ENCODE data around the gene SLC6A15. TPM values are rescaled to one million over a fixed set of nuclear protein-coding genes. Genes with fewer than 3 reads are reported as not detected.

Gene SLC6A15
- total RNA-seq, result 1 to 10 TPM in 3 of 4 donors, under 1 TPM in 1; 0.89 to 4.0 (median 1.6) TPM

- no peaks in the 10 kb centered on the region for H3K27me3 ChIP-seq
- peak; percentile 59 to 64 for DNase-seq
- WGBS, 2 donors, result 2 to 5% methylated on average over 25 to 47 of the region's 67 CpGs
- H3K27ac ChIP-seq, result no peak within 1 kb of the TSS
- peaks cover 7 to 27% of the 10 kb centered on the region in 2 donors for H3K4me1 ChIP-seq
- TF ChIP-seq POLR2A (IDR thresholded peaks at IDR 0.05) (no peak), CTCF (IDR thresholded peaks at IDR 0.05) (peak in 3 of 6 experiments; percentile 9 to 29 (median 25))
- intact Hi-C loops (cut with DNase I), result no loop called here
- H3K9me3 ChIP-seq, result no peaks in the 10 kb centered on the region
- no peaks in the 10 kb centered on the region for H3K36me3 ChIP-seq
- peak within 1 kb of the TSS; percentile 1 to 35 (median 33) for H3K4me3 ChIP-seq (replicated peaks in 1 of 3)
These were observed at the start of gene SLC6A15 for GRCh38 chr12:84912198-84913128. Gene SLC6A15 (minus strand): TSS chr12:84912799. CDS start chr12:84892120, 20,679 bp downstream.

- Histone ChIP-seq H3K36me3 (no peaks in the 10 kb centered on the region), H3K9me3 (no peaks in the 10 kb centered on the region), H3K4me3 (replicated peaks in 1 of 3) (no peak overlapping the region), H3K27me3 (no peaks in the 10 kb centered on the region), H3K4me1 (no peaks in the 10 kb centered on the region), H3K27ac (no peak overlapping the region)
- no peak for TF ChIP-seq POLR2A (IDR thresholded peaks at IDR 0.05)
- no peak for TF ChIP-seq CTCF (IDR thresholded peaks at IDR 0.05)
- DNase-seq, result no peak
- WGBS, 2 donors, result 76 to 88% methylated on average over 1 of the region's 1 CpG
- intact Hi-C loops (cut with DNase I), result no loop called here
These were observed 48.3 kb upstream of the SLC6A15 start for GRCh38 chr12:84960918-84961317.

- 74 to 80% methylated on average over 4 of the region's 4 CpGs for WGBS, 2 donors
- no peak for TF ChIP-seq CTCF (IDR thresholded peaks at IDR 0.05)
- no peak for TF ChIP-seq POLR2A (IDR thresholded peaks at IDR 0.05)
These were observed 42.7 kb upstream of the SLC6A15 start for GRCh38 chr12:84955298-84955697.

GRCh38 chr12:84954415-84954814, 41.8 kb upstream of the SLC6A15 start:
- no peak for TF ChIP-seq CTCF (IDR thresholded peaks at IDR 0.05)
- no peak for TF ChIP-seq POLR2A (IDR thresholded peaks at IDR 0.05)
- WGBS, 2 donors, result 75 to 83% methylated on average over 1 of the region's 1 CpG
- Histone ChIP-seq H3K4me3 (replicated peaks in 1 of 3) (no peak overlapping the region), H3K9me3 (no peaks in the 10 kb centered on the region), H3K36me3 (no peaks in the 10 kb centered on the region), H3K27me3 (no peaks in the 10 kb centered on the region), H3K4me1 (no peaks in the 10 kb centered on the region), H3K27ac (no peak overlapping the region)
- intact Hi-C loops (cut with DNase I), result no loop called here
- no peak for DNase-seq

More at GRCh38 chr12:84955298-84955697, 42.7 kb upstream of the SLC6A15 start:
- no peak overlapping the region for H3K27ac ChIP-seq
- H3K9me3 ChIP-seq, result no peaks in the 10 kb centered on the region
- H3K4me1 ChIP-seq, result no peaks in the 10 kb centered on the region
- DNase-seq, result no peak
- intact Hi-C loops (cut with DNase I), result no loop called here
- no peaks in the 10 kb centered on the region for H3K36me3 ChIP-seq
- no peak overlapping the region for H3K4me3 ChIP-seq (replicated peaks in 1 of 3)
- no peaks in the 10 kb centered on the region for H3K27me3 ChIP-seq

GRCh38 chr12:84950971-84951546, 38.5 kb upstream of the SLC6A15 start:
- no peak overlapping the region for H3K4me3 ChIP-seq (replicated peaks in 1 of 3)
- H3K27me3 ChIP-seq, result no peaks in the 10 kb centered on the region
- H3K36me3 ChIP-seq, result no peaks in the 10 kb centered on the region
- intact Hi-C loops (cut with DNase I), result no loop called here
- 80 to 84% methylated on average over 3 of the region's 3 CpGs for WGBS, 2 donors
- no peak overlapping the region for H3K27ac ChIP-seq
- no peak for DNase-seq
- TF ChIP-seq CTCF (IDR thresholded peaks at IDR 0.05) (no peak), POLR2A (IDR thresholded peaks at IDR 0.05) (no peak)
- no peaks in the 10 kb centered on the region for H3K9me3 ChIP-seq
- no peaks in the 10 kb centered on the region for H3K4me1 ChIP-seq
